H1 (cell line): ENCODE results near the gene CAGE1. TPM values are rescaled to one million over a fixed set of nuclear protein-coding genes. Genes with fewer than 3 reads are reported as not detected.

ENCODE experiments used
- CBX5 ChIP-seq: fragments of 300-800, 300-1000 bp; sonication (generic); IDR thresholded peaks from 2 replicates; pipeline ENCODE4 v1.7.1; 2016; ENCODE audit warnings: antibody characterized with exemption, low read length, low read depth
- HDAC2 ChIP-seq, 2 experiments: fragments of 300-600 bp in 1 of 2; sonication (generic) in 1 of 2; IDR thresholded peaks; 2 replicates each; pipeline ENCODE4 v1.6.1; 2011 to 2012; ENCODE audit warnings: low read depth in 2 of 2, low read length in 2 of 2, mild to moderate bottlenecking in 2 of 2, moderate library complexity in 2 of 2, borderline replicate concordance in 1 of 2, inconsistent platforms in 1 of 2
- PHF8 ChIP-seq: fragments of 200-600 bp; sonication (generic); conservative IDR thresholded peaks from 2 replicates; pipeline ENCODE4 v1.7.1; 2012; ENCODE audit warnings: low read depth, mild to moderate bottlenecking, inconsistent platforms, low read length, moderate library complexity
- POLR2AphosphoS5 ChIP-seq: IDR thresholded peaks from 2 replicates; pipeline ENCODE4 v1.6.1; 2011; ENCODE audit warnings: low read depth, low read length
- RFX5 ChIP-seq: IDR thresholded peaks from 2 replicates; pipeline ENCODE4 v1.6.1; 2011; ENCODE audit warnings: low read depth, low read length, improper control_type of control experiment, borderline replicate concordance
- TAF1 ChIP-seq: IDR thresholded peaks from 2 replicates; pipeline ENCODE4 v1.6.1; 2011; ENCODE audit warnings: mild to moderate bottlenecking, low read depth, low read length
- TBP ChIP-seq: IDR thresholded peaks from 2 replicates; pipeline ENCODE4 v1.6.1; 2011; ENCODE audit warnings: low read depth, low read length, improper control_type of control experiment
- polyA plus RNA-seq, 7 experiments: library from polyadenylated mRNA; depleted of rRNA in 3 of 7; stranded (reverse) in 5 of 7; unstranded in 2 of 7; fragments of >200 nt in 5 of 7; fragments of 200-250 nt in 2 of 7; gene quantifications; 1 replicate in 5 of 7; 2 replicates in 1 of 7; 4 replicates in 1 of 7; pipeline versions ENCODE4 v1.2.1 to v1.2.3, GENCODE V29; 2011 to 2013; ENCODE audit warnings: missing spikeins in 2 of 7, mixed read lengths in 2 of 7
- total RNA-seq: library from RNA; stranded (reverse); fragmentation: NEBNext Ultra II Directional; extraction: Animal tissue kit (Norgen Biotek cat#: 25700); gene quantifications from 2 replicates; pipeline ENCODE4 v1.2.1, GENCODE V29; 2021

CAGE1 gene
- total and polyA plus RNA-seq, 2 of the 8 experiments (the other 6 are each of a cell fraction or from before 2014, with no cell fraction given): 0.09 TPM; not detected in 1

GRCh38 chr6:7309050-7309449 lies 80.5 kb downstream of the CAGE1 start (continued):
- TF ChIP-seq HDAC2 (IDR thresholded peaks at IDR 0.05; ENCODE audit: borderline replicate concordance in 1 of 2, low read depth in 2 of 2, low read length in 2 of 2) (no peak), TAF1 (no peak), RFX5 (no peak), POLR2AphosphoS5 (no peak), TBP (no peak), PHF8 (no peak), CBX5 (no peak)
